Esophagus muscularis mucosa (tissue), 4 donors: ENCODE results near the gene CBX6. TPM values are rescaled to one million over a fixed set of nuclear protein-coding genes. Genes with fewer than 3 reads are reported as not detected.
"Not testable (repeated sequence)": the region's sequence is repeated elsewhere in the genome, so short reads cannot be mapped to it uniquely, and the experiment has no call there.

Experiments
- DNase-seq: peaks from one replicate; pipeline ENCODE4 v3.0.0-alpha.2; 2017; ENCODE audit errors: extremely low spot score
- H3K27ac ChIP-seq, 4 donors: fragments of 200-600 bp; sonication (generic); replicated peaks in 1 of 4; 1 replicate in 3 of 4; 2 replicates in 1 of 4; pipeline ENCODE4 v1.5.1; 2016 to 2019; ENCODE audit warnings: mild to moderate bottlenecking in 1 of 4
- H3K27me3 ChIP-seq, 4 donors: fragments of 200-600 bp; sonication (generic); one replicate each; pipeline versions ENCODE4 v1.5.1 to v1.6.0; 2016 to 2019
- H3K36me3 ChIP-seq, 4 donors: fragments of 200-600 bp; sonication (generic); one replicate each; pipeline ENCODE4 v1.5.1; 2016 to 2019
- H3K4me1 ChIP-seq, 4 donors: fragments of 200-600 bp; sonication (generic); one replicate each; pipeline ENCODE4 v1.5.1; 2016 to 2019
- H3K4me3 ChIP-seq, 4 donors: fragments of 200-600 bp; sonication (generic); 1 replicate in 2 of 4; 2 replicates in 2 of 4; pipeline ENCODE4 v1.5.1; 2016 to 2019; ENCODE audit warnings: mild to moderate bottlenecking in 4 of 4, moderate library complexity in 1 of 4
- H3K9me3 ChIP-seq, 4 donors: fragments of 200-600 bp; sonication (generic); 1 replicate in 3 of 4; 2 replicates in 1 of 4; pipeline ENCODE4 v1.5.1; 2016 to 2019
- EP300 ChIP-seq: sonication (generic); formaldehyde crosslinking; IDR thresholded peaks from one replicate; pipeline ENCODE4 v1.6.1; 2017; ENCODE audit warnings: antibody characterized with exemption
- POLR2A ChIP-seq: fragments of 450-650 bp; IDR thresholded peaks from one replicate; pipeline ENCODE4 v1.6.1; 2017; ENCODE audit warnings: antibody characterized with exemption, moderate library complexity, mild to moderate bottlenecking, low read depth
- POLR2AphosphoS5 ChIP-seq, 2 donors: sonication (generic); formaldehyde crosslinking; IDR thresholded peaks; one replicate each; pipeline ENCODE4 v1.6.1; 2017; ENCODE audit warnings: antibody characterized with exemption in 2 of 2
- WGBS: methylation state at CpG from one replicate; pipeline ENCODE4 v1.1.5; 2018; 5-methylcytosine and 5-hydroxymethylcytosine counted together
- intact Hi-C: fragments of 100-400 bp; cut with DNase I; formaldehyde crosslinking; loops from one replicate; pipeline ENCODE4 v1.15.1; 2023
- total RNA-seq, 4 donors: library from RNA; depleted of rRNA; stranded (reverse); fragments of >200 nt; gene quantifications; one replicate each; pipeline versions ENCODE4 v1.1.0 to v1.2.1, GENCODE V29; 2016
- TF ChIP-seq, protein P1 (sequence below), 3 experiments: fragments of 200-600 bp in 2 of 3; fragments of 450-650 bp in 1 of 3; sonication (generic) in 2 of 3; IDR thresholded peaks; one replicate each; pipeline ENCODE4 v1.5.1; 2017 to 2019; ENCODE audit warnings: antibody characterized with exemption in 3 of 3, mild to moderate bottlenecking in 2 of 3, moderate library complexity in 1 of 3

CBX6 gene
- total RNA-seq, 4 donors from 2014 or later = 73.7 to 172 (median 129) TPM

DNA sequence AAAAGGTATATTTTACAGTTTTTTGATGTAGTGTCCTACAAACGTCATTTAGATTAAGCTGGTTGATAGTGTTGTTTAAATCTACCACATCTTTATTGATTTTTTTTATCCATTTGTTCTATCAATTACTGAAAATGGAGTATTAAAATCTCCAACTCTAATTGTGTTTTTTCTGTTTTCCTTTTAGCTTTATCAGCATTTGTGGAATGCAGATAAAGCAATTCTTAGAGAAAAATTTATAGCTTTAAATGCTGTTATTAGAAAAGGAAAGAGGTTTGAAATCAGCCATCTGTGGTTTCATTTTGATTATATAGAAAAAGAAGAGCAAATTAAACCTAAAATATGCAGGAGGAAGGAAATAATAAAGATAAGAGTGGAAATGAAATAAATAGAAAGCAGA is 39.4 kb upstream of the CBX6 start:
- 69% methylated on average over 1 of the region's 1 CpG for WGBS
- Histone ChIP-seq H3K36me3 (no peaks in the 10 kb centered on the region), H3K27me3 (peaks cover 0 to 3% (median 0%) of the 10 kb centered on the region in 4 donors), H3K4me3 (no peak overlapping the region), H3K4me1 (no peaks in the 10 kb centered on the region), H3K9me3 (no peaks in the 10 kb centered on the region), H3K27ac (no peak overlapping the region)
- DNase-seq = no peak
- intact Hi-C loops = no loop called here
- no peak for TF ChIP-seq POLR2A
- TF ChIP-seq EP300 = no peak
- TF ChIP-seq, protein P1, sequence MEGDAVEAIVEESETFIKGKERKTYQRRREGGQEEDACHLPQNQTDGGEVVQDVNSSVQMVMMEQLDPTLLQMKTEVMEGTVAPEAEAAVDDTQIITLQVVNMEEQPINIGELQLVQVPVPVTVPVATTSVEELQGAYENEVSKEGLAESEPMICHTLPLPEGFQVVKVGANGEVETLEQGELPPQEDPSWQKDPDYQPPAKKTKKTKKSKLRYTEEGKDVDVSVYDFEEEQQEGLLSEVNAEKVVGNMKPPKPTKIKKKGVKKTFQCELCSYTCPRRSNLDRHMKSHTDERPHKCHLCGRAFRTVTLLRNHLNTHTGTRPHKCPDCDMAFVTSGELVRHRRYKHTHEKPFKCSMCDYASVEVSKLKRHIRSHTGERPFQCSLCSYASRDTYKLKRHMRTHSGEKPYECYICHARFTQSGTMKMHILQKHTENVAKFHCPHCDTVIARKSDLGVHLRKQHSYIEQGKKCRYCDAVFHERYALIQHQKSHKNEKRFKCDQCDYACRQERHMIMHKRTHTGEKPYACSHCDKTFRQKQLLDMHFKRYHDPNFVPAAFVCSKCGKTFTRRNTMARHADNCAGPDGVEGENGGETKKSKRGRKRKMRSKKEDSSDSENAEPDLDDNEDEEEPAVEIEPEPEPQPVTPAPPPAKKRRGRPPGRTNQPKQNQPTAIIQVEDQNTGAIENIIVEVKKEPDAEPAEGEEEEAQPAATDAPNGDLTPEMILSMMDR (IDR thresholded peaks at IDR 0.05) = no peak
- no peak for TF ChIP-seq POLR2AphosphoS5 (IDR thresholded peaks at IDR 0.05)

DNA sequence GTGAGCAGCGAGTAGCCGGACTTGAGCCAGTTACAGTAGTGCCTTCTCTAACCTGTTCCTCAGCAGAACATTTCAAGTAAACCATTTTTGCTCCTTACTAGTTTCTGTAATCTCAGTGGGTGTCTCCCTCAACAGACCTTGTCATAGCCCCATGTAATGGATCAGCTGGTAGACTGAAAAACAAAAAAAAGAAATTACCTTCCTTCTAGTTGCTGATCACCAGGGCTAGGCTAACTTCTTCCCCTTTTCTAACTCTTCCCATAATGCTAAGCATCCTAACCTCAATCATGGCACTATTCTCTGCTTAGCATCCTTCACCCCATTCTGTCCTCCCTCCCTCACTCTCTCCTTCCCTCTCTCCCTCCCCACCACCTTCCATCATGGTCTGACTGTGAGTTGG is 35.8 kb upstream of the CBX6 start:
- TF ChIP-seq EP300 (no peak), POLR2AphosphoS5 (IDR thresholded peaks at IDR 0.05) (no peak), POLR2A (no peak)
- TF ChIP-seq, protein P1 (IDR thresholded peaks at IDR 0.05) = no peak
- Histone ChIP-seq H3K36me3 (no peaks in the 10 kb centered on the region), H3K9me3 (no peaks in the 10 kb centered on the region), H3K4me1 (no peaks in the 10 kb centered on the region), H3K27me3 (peaks cover 0 to 3% (median 0%) of the 10 kb centered on the region in 4 donors), H3K27ac (no peak overlapping the region), H3K4me3 (no peak overlapping the region)
- intact Hi-C loops = no loop called here
- DNase-seq = no peak
- WGBS = 86% methylated on average over 2 of the region's 2 CpGs

DNA sequence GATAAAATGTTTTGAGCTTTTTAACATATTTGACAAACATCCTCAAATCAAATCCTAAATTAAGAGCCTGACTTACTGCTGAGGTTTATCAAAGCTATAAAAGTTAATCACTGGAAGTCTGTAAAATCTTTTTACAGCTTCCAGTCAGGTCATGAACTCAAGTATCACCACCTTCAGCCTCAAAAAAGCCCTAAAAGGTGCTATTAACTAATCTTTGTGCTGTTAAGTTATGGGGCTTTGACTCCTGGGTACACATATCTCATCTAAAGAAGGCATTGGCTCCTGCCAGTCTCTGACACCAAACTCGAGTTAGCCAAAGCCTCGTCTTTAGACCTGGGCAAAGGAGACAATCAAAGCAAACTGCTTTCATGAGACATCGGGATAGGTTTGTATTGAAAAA is 34.0 kb upstream of the CBX6 start:
- H3K27ac ChIP-seq = no peak overlapping the region
- no peak for DNase-seq
- no peaks in the 10 kb centered on the region for H3K36me3 ChIP-seq
- 93% methylated on average over 3 of the region's 3 CpGs for WGBS
- H3K4me3 ChIP-seq = no peak overlapping the region
- TF ChIP-seq EP300 = no peak
- no peak for TF ChIP-seq POLR2AphosphoS5 (IDR thresholded peaks at IDR 0.05)
- peaks cover 0 to 3% (median 0%) of the 10 kb centered on the region in 4 donors for H3K27me3 ChIP-seq
- H3K4me1 ChIP-seq = no peaks in the 10 kb centered on the region
- intact Hi-C loops = no loop called here
- H3K9me3 ChIP-seq = no peaks in the 10 kb centered on the region

- H3K9me3 ChIP-seq, intact Hi-C loops, DNase-seq, H3K27ac ChIP-seq, H3K36me3 ChIP-seq, H3K4me3 ChIP-seq, H3K4me1 ChIP-seq, H3K27me3 ChIP-seq: not testable (repeated sequence)
- 66% methylated on average over 5 of the region's 5 CpGs for WGBS
Observed at GRCh38 chr22:38904052-38904617, 32.1 kb upstream of the CBX6 start.

GRCh38 chr22:38901111-38901641 is 29.2 kb upstream of the CBX6 start:
- H3K9me3 ChIP-seq = no peaks in the 10 kb centered on the region
- H3K4me3 ChIP-seq = no peak overlapping the region
- H3K36me3 ChIP-seq = no peaks in the 10 kb centered on the region
- TF ChIP-seq, protein P1 (IDR thresholded peaks at IDR 0.05) = no peak
- TF ChIP-seq POLR2A = no peak
- TF ChIP-seq POLR2AphosphoS5 (IDR thresholded peaks at IDR 0.05) = no peak
- no peak for TF ChIP-seq EP300
- WGBS = 31% methylated on average over 2 of the region's 5 CpGs
- H3K4me1 ChIP-seq = no peaks in the 10 kb centered on the region
- DNase-seq = no peak
- H3K27ac ChIP-seq = no peak overlapping the region
- H3K27me3 ChIP-seq = no peaks in the 10 kb centered on the region
- intact Hi-C loops = no loop called here

GRCh38 chr22:38900677-38901076 is 28.7 kb upstream of the CBX6 start:
- WGBS = 25% methylated on average over 5 of the region's 5 CpGs
- Histone ChIP-seq H3K27ac (no peak overlapping the region), H3K9me3 (no peaks in the 10 kb centered on the region), H3K4me3 (no peak overlapping the region), H3K4me1 (no peaks in the 10 kb centered on the region), H3K27me3 (no peaks in the 10 kb centered on the region), H3K36me3 (no peaks in the 10 kb centered on the region)
- TF ChIP-seq POLR2AphosphoS5 (IDR thresholded peaks at IDR 0.05) (no peak), POLR2A (no peak), EP300 (no peak)
- TF ChIP-seq, protein P1 (IDR thresholded peaks at IDR 0.05) = no peak
- intact Hi-C loops = no loop called here
- DNase-seq = no peak
